GM13976 (cell line): ENCODE measurements around the gene F13A1.

Experiments
- DNase-seq: peaks from one replicate; pipeline ENCODE4 v3.0.0; 2012; ENCODE audit warnings: low spot score
- in situ Hi-C: fragments of 300-500 bp; cut with MboI; formaldehyde crosslinking; loops from one replicate; pipeline ENCODE4 v1.12.0; 2022; ENCODE audit warnings: low sequenced_read_pairs, mixed read lengths, inconsistent platforms; ENCODE audit not compliant: unreplicated experiment
- TF ChIP-seq, protein P1 (sequence below): IDR thresholded peaks from 2 replicates; pipeline ENCODE4 v1.5.1; 2012; ENCODE audit warnings: borderline replicate concordance, mild to moderate bottlenecking; ENCODE audit not compliant: insufficient read depth; ENCODE audit errors: extremely low read depth, missing control alignments, control extremely low read depth

The F13A1 gene

DNA sequence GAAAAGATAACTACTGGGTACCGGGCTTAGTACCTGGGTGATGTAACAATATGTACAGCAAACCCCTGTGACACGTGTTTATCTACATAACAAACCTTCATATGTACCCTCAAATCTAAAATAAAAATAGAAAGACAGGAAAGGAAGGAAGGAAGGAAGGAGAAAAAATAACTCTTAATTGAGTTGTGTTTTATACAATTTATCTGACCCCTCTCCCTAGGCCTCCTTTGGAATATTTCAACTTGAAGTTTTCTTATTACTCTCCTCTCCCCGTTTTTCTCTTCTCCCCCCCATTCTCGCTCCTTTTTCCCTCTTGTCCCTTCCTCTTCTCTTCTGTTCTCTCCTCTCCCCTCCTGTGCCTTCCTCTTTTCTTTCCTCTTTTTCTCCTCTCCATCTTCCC is 156.1 kb downstream of the F13A1 start:
- TF ChIP-seq, protein P1, sequence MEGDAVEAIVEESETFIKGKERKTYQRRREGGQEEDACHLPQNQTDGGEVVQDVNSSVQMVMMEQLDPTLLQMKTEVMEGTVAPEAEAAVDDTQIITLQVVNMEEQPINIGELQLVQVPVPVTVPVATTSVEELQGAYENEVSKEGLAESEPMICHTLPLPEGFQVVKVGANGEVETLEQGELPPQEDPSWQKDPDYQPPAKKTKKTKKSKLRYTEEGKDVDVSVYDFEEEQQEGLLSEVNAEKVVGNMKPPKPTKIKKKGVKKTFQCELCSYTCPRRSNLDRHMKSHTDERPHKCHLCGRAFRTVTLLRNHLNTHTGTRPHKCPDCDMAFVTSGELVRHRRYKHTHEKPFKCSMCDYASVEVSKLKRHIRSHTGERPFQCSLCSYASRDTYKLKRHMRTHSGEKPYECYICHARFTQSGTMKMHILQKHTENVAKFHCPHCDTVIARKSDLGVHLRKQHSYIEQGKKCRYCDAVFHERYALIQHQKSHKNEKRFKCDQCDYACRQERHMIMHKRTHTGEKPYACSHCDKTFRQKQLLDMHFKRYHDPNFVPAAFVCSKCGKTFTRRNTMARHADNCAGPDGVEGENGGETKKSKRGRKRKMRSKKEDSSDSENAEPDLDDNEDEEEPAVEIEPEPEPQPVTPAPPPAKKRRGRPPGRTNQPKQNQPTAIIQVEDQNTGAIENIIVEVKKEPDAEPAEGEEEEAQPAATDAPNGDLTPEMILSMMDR = no peak
- no peak for DNase-seq
- in situ Hi-C loops = no loop called here

DNA sequence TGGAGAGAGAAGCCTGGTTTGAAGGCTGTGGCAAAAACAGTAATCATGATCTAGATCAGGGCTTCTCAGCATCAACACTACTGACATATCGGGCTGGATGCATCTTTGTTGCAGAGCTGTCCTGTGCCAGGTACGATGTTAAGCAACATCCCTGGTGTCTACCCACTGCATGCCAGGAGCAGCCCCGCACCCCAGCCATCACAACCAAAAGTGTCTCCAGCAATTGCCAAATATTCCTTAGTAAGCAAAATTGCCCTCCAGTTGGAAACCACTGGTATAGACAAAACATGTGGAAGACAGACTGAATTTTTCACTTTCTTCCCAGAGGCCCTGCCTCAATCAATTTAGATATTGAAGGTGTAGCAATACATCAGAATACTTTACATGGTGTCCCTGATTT is 166.1 kb downstream of the F13A1 start:
- no peak for DNase-seq
- TF ChIP-seq, protein P1 = no peak
- in situ Hi-C loops = no loop called here

DNA sequence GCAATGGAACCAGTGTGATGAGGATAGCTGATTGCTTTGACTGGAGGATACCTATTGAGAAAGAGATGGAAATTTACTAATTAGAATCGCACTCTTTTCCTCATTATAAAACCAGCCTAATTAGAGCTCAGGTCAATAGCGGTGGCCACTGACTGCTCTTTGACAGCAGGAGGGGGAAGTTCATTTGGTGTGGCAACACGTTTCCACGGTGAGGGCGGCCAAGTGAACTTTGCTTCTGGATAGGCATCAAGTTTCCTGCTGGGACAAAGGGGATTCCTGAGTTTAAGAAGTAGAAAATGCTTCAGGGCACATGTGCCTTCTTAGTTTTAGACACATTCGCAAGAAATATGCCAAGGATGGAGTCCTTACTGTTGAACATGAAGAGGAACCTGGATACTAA is 168.4 kb downstream of the F13A1 start:
- DNase-seq = no peak
- in situ Hi-C loops = no loop called here
- TF ChIP-seq, protein P1 = no peak

DNA sequence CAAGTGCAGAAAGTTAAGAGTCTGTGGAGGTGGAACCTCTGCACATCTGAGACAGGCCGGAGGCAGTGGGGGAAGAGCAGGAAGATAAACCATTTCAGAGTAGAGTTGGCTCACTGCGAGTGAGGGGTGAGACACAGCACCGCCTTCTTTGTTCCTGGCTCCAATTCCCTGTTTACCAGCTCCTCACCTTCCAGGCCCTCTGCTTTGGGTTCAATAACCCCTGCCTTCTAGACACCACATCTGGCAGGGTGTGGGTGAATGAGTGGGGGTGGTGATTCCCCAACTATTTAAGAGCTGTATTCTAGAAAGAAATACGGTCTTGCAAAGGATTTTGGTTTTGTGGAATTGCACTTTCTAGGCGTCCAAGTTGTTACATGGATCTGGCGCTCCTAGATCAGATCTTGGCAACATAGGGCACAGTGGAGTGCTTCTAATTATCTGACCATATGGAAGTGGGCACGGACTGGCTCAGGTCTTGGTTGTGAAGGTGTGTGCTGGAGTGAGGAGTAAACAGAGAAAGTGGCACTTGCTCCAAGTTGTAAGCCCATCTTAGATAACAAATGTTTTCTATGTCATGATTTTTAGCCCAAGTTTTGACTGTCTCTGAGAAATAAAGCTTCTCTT is 172.2 kb downstream of the F13A1 start:
- TF ChIP-seq, protein P1 = no peak
- no peak for DNase-seq
- in situ Hi-C loops = no loop called here

DNA sequence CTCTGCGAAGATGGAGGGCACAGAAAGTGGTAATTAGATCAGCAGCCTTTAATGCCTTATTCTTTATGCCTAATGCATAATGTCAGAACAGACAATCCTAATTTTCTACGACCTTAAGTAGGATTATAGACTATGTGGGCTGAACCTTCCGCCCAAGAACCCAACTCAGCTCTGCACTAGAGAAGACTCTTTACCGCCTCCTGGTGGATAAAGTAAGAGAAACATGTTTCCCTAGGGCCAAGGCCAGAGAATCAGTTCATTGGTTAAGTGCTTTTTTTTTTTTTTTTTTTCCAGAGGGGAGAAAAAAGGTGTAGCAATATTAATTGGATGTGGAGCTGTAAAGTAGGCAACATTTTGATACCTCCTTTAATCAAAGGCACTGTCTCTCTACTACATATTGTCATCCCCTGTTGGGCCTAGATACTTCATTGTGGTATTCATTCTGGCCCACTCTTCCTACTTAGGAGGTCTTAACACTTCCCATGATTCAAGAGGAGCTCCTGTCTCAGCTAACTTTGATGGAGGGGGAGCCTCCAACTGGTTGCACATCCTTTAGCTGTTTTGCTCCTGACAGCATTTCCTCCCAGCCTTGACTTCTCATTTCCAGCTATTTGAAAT is 188.9 kb downstream of the F13A1 start:
- TF ChIP-seq, protein P1 = peak; percentile 52
- in situ Hi-C loops = no loop called here
- DNase-seq = peak; percentile 40

DNA sequence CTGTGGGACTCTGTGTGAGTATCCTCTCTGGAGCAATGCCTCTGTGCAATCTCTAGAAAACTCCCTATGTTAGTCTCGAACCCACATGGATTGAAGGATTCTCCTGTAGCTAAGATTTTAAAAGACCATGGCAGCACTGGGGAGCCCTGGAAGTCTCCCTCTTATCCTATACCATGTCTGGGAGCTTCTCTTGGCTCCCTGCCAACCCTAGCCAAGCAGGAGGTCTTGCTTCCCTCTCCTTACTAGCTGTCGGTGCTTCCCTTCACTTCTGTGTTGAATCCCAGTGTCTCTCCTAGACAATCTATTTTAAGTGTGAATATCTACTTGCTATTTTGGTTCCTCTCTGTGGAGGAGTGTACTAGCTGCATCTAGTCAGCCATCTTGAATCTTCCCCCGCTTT is 195.0 kb downstream of the F13A1 start:
- in situ Hi-C loops = no loop called here
- no peak for DNase-seq

More for the DNA sequence above, 195.0 kb downstream of the F13A1 start:
- TF ChIP-seq, protein P1 = no peak
